ENCODE measurements around the gene TUBB2B.
"Not testable (repeated sequence)": the region's sequence is repeated elsewhere in the genome, so short reads cannot be mapped to it uniquely, and the experiment has no call there.

The TUBB2B gene

GRCh38 chr6:3183066-3183465 lies 44.4 kb downstream of the TUBB2B start:
- no peak for DNase-seq

DNA sequence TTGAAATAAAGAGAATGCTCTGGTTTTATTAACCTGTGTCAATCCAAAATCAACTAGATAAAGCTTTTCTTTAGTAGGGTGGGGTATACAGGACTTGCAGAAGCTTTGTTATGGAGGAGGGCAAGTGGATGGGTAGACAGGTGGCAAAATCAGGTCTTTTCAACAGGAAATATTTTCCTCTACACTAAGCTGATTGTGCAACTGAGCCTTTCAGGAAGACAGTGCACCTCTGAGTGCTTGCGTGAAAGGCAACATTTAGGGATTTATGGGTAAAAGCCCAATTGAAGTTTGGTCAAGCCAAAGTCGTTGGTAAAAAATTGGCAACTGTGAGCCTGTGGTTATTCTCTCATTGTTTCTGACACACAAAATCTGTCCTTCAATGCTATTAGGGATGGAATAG lies 46.3 kb downstream of the TUBB2B start:
- DNase-seq = no peak

DNA sequence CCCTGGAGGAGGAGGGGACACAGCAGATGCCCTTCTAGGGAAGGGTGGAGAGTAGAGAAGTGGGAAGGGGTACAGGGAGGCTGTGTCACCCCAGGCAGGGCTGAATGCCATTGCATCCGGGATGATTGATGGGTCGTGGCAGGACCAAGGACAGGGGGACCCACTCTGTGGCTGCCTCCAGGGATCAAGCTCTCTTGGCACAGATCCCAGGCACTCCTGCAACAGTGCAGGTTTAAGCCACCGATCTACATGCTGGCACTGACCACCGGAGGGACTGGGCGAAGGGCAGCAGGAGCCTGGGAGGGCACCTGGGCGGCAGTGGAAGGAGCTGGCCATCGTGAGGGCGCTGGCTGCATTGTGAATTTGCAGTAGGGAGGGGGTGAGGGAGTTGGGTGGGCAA lies 47.5 kb downstream of the TUBB2B start:
- not testable (repeated sequence) for DNase-seq

GRCh38 chr6:3178666-3179065 lies 48.8 kb downstream of the TUBB2B start:
- DNase-seq = not testable (repeated sequence)

DNA sequence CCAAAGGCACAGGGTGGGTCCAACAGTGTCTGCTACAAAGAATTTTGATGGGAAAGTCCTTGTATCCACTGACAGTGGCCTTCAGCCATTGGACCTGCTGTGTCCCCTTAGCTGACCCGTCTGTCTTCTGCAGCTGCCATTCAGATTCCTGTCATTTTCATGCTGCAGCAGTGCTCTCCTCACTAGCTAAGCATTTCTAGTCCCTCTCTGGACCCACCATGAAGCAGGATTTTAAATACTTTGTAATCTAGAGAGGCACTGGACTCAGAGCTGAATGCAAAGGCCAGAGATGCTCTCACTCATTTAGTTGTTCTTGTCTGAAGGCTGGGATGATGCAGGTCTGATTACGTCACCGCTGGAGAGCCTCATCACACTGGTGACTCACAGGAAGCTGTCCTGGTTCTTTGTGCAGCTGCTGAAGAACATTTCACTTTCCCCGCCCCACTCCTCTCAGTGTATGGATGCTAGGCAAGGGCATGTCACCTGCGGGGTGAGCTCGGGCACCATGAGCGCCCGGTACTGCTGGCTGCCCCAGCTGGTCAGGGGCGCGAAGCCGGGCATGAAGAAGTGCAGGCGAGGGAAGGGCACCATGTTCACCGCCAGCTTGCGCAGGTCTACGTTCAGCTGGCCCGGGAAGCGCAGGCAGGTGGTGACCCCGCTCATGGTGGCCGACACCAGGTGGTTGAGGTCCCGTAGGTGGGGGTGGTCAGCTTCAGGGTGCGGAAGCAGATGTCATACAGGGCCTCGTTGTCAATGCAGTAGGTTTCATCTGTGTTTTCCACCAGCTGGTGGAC lies 50.7 kb downstream of the TUBB2B start:
- peak; percentile 17 for DNase-seq

DNA sequence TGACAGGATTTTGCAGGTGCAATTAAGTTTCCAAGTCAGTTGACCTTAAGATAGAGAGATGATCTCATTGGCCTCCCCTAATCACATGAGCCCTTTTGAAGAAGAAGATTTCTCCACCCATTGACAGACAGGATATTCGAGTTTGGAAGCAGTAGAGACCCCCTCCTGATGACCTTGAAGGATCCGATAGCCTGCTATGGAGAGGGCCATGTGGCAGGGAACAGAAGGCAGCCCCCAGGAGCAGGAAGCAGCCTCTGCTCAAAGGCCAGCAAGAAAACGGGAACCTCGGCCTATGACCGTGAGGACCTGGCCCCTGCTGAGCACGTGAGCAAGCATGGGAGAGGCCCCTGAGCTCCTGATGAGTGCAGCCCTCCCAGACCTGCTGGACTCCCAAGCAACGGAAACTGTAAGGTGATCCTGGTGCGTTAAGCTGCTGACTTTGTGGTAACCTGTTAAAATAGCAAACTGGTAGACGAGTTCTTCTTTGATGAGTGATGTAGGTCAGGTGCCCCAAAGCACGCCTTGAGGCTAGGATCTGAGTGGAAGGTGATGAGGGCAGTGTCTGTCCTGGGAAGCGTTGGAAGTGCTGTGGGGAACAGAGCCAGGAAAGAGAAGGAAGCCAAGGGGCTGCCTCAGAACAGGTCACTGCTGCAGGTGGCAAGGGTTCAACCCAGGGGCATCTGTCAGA lies 51.6 kb downstream of the TUBB2B start:
- no peak for DNase-seq

All from stimulated activated CD4-positive, alpha-beta T cell treated with anti-CD3 and anti-CD28 coated beads, Interleukin-12 subunit alpha, Interleukin-12 subunit beta, amount 100 ng/mL, for 4 hours (primary cell).